ENCODE data around the gene ZNF256. TPM values are rescaled to one million over a fixed set of nuclear protein-coding genes. Genes with fewer than 3 reads are reported as not detected.

The ZNF256 gene
- total RNA-seq, 1 experiment from 2014 or later: 11.0 TPM

- BruUV-seq (replicated peaks): no TSS peak
- intact Hi-C loops (cut with micrococcal nuclease; ENCODE audit: unreplicated experiment): no loop called here
- Histone ChIP-seq H3K4me3 (ENCODE audit: low read depth, low read length, poor library complexity, severe bottlenecking) (no peak within 1 kb of the TSS), H3K36me3 (ENCODE audit: insufficient read depth, low read length, poor library complexity, severe bottlenecking) (peaks cover 21% of the 10 kb centered on the region), H3K27ac (ENCODE audit: low read depth, low read length, poor library complexity, severe bottlenecking) (no peak within 1 kb of the TSS), H3K27me3 (replicated peaks; ENCODE audit: insufficient read depth, low read depth, low read length, poor library complexity) (no peaks in the 10 kb centered on the region), H3K9me3 (ENCODE audit: low read depth, low read length, poor library complexity, severe bottlenecking) (peaks cover 70% of the 10 kb centered on the region), H3K4me1 (ENCODE audit: insufficient read depth, low read length, poor library complexity, severe bottlenecking) (no peaks in the 10 kb centered on the region)
- CTCF ChIA-PET: no interaction called here
- POLR2A ChIA-PET (ENCODE audit: low non-redundant PET): no interaction called here
- TF ChIP-seq EZH2 (IDR thresholded peaks at IDR 0.05; ENCODE audit: borderline replicate concordance, low read depth, low read length, poor library complexity, severe bottlenecking) (no peak), CTCF (conservative IDR thresholded peaks at IDR 0.05; ENCODE audit: low read depth, low read length) (no peak)
- DNase-seq (ENCODE audit: low spot score): no peak
Observed at GRCh38 chr19:57974434-57974833, 26.9 kb upstream of the ZNF256 start, which contains the start of gene C19orf18. C19orf18 (minus strand) TSS chr19:57974534; CDS start chr19:57974432, 102 bp downstream.

- Histone ChIP-seq H3K9me3 (ENCODE audit: low read depth, low read length, poor library complexity, severe bottlenecking) (peaks cover 25% of the 10 kb centered on the region), H3K4me3 (ENCODE audit: low read depth, low read length, poor library complexity, severe bottlenecking) (no peak overlapping the region), H3K36me3 (ENCODE audit: insufficient read depth, low read length, poor library complexity, severe bottlenecking) (no peaks in the 10 kb centered on the region), H3K27ac (ENCODE audit: low read depth, low read length, poor library complexity, severe bottlenecking) (no peak overlapping the region), H3K27me3 (replicated peaks; ENCODE audit: insufficient read depth, low read depth, low read length, poor library complexity) (no peaks in the 10 kb centered on the region), H3K4me1 (ENCODE audit: insufficient read depth, low read length, poor library complexity, severe bottlenecking) (no peaks in the 10 kb centered on the region)
- intact Hi-C loops (cut with micrococcal nuclease; ENCODE audit: unreplicated experiment): no loop called here
- DNase-seq (ENCODE audit: low spot score): no peak
- no peak for TF ChIP-seq EZH2 (IDR thresholded peaks at IDR 0.05; ENCODE audit: borderline replicate concordance, low read depth, low read length, poor library complexity, severe bottlenecking)
- no peak for TF ChIP-seq CTCF (conservative IDR thresholded peaks at IDR 0.05; ENCODE audit: low read depth, low read length)
- ChIA-PET CTCF (no interaction called here), POLR2A (ENCODE audit: low non-redundant PET) (no interaction called here)
- no TSS peak for BruUV-seq (replicated peaks)
Observed at GRCh38 chr19:57964761-57965160, 17.3 kb upstream of the ZNF256 start.

GRCh38 chr19:57961785-57962184 is 14.3 kb upstream of the ZNF256 start:
- no peak overlapping the region for H3K4me3 ChIP-seq (ENCODE audit: low read depth, low read length, poor library complexity, severe bottlenecking)
- no peaks in the 10 kb centered on the region for H3K36me3 ChIP-seq (ENCODE audit: insufficient read depth, low read length, poor library complexity, severe bottlenecking)
- CTCF ChIA-PET: no interaction called here
- no peak overlapping the region for H3K27ac ChIP-seq (ENCODE audit: low read depth, low read length, poor library complexity, severe bottlenecking)
- no peak for DNase-seq (ENCODE audit: low spot score)
- no peaks in the 10 kb centered on the region for H3K27me3 ChIP-seq (replicated peaks; ENCODE audit: insufficient read depth, low read depth, low read length, poor library complexity)
- POLR2A ChIA-PET (ENCODE audit: low non-redundant PET): no interaction called here
- intact Hi-C loops (cut with micrococcal nuclease; ENCODE audit: unreplicated experiment): no loop called here
- no TSS peak for BruUV-seq (replicated peaks)
- peaks cover 30% of the 10 kb centered on the region for H3K9me3 ChIP-seq (ENCODE audit: low read depth, low read length, poor library complexity, severe bottlenecking)
- no peaks in the 10 kb centered on the region for H3K4me1 ChIP-seq (ENCODE audit: insufficient read depth, low read length, poor library complexity, severe bottlenecking)
- no peak for TF ChIP-seq CTCF (conservative IDR thresholded peaks at IDR 0.05; ENCODE audit: low read depth, low read length)
- TF ChIP-seq EZH2 (IDR thresholded peaks at IDR 0.05; ENCODE audit: borderline replicate concordance, low read depth, low read length, poor library complexity, severe bottlenecking): no peak

Measured in A673 (cell line).